ENCODE results near the gene PHTF1. TPM values are rescaled to one million over a fixed set of nuclear protein-coding genes. Genes with fewer than 3 reads are reported as not detected.

The PHTF1 gene
- total and polyA plus RNA-seq, 10 of the 15 experiments (the other 5 are each of a cell fraction or from before 2014, with no cell fraction given), result 7.8 to 37.6 (median 24.1) TPM

- no peak for TF ChIP-seq KLF5 (IDR thresholded peaks at IDR 0.05; ENCODE audit: partially characterized antibody)
These were observed 99.7 kb downstream of the PHTF1 start (continued) for GRCh38 chr1:113659556-113659955.

DNA sequence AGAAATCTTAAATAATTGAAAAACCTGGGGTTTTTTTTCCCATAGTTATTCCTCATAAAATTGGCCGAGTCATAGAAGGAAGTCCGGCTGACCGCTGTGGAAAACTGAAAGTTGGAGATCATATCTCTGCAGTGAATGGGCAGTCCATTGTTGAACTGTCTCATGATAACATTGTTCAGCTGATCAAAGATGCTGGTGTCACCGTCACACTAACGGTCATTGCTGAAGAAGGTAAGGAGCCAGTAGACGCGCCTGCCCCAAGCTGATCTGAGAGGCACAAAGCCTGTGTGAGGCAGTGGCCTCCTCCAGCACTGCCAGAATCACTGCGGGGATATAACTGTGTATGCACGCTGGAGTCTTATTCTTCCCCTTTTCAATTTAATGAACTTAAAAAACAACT lies 100.3 kb downstream of the PHTF1 start:
- in situ Hi-C loops (cut with MboI), result no loop called here
- TF ChIP-seq SKIL (IDR thresholded peaks at IDR 0.05; ENCODE audit: low read depth, poor library complexity, severe bottlenecking) (no peak), KLF5 (IDR thresholded peaks at IDR 0.05; ENCODE audit: partially characterized antibody) (no peak), CEBPB (IDR thresholded peaks at IDR 0.05; ENCODE audit: borderline replicate concordance in 1 of 2, low read depth in 2 of 2, low read length in 2 of 2) (no peak), PBX3 (IDR thresholded peaks at IDR 0.05; ENCODE audit: insufficient replicate concordance, low read depth, low read length) (no peak), SMAD1 (IDR thresholded peaks at IDR 0.05; ENCODE audit: low read depth, partially characterized antibody) (no peak), MEF2B (IDR thresholded peaks at IDR 0.05; ENCODE audit: partially characterized antibody, poor library complexity, severe bottlenecking) (no peak), POLR2AphosphoS5 (IDR thresholded peaks at IDR 0.05; ENCODE audit: low read length) (no peak), HCFC1 (IDR thresholded peaks at IDR 0.05; ENCODE audit: low read length) (no peak), NFYB (IDR thresholded peaks at IDR 0.05; ENCODE audit: insufficient read depth, low read depth, low read length) (no peak), JUNB (IDR thresholded peaks at IDR 0.05) (no peak), ASH2L (IDR thresholded peaks at IDR 0.05; ENCODE audit: borderline replicate concordance, low read depth) (no peak), CREB1 (IDR thresholded peaks at IDR 0.05; ENCODE audit: low read depth) (no peak), RELA (IDR thresholded peaks at IDR 0.05; ENCODE audit: borderline replicate concordance, partially characterized antibody) (no peak), BCL3 (IDR thresholded peaks at IDR 0.05; ENCODE audit: borderline replicate concordance, insufficient read depth, low read depth, low read length, poor library complexity, severe bottlenecking) (no peak)
- TF ChIP-seq, protein P1, sequence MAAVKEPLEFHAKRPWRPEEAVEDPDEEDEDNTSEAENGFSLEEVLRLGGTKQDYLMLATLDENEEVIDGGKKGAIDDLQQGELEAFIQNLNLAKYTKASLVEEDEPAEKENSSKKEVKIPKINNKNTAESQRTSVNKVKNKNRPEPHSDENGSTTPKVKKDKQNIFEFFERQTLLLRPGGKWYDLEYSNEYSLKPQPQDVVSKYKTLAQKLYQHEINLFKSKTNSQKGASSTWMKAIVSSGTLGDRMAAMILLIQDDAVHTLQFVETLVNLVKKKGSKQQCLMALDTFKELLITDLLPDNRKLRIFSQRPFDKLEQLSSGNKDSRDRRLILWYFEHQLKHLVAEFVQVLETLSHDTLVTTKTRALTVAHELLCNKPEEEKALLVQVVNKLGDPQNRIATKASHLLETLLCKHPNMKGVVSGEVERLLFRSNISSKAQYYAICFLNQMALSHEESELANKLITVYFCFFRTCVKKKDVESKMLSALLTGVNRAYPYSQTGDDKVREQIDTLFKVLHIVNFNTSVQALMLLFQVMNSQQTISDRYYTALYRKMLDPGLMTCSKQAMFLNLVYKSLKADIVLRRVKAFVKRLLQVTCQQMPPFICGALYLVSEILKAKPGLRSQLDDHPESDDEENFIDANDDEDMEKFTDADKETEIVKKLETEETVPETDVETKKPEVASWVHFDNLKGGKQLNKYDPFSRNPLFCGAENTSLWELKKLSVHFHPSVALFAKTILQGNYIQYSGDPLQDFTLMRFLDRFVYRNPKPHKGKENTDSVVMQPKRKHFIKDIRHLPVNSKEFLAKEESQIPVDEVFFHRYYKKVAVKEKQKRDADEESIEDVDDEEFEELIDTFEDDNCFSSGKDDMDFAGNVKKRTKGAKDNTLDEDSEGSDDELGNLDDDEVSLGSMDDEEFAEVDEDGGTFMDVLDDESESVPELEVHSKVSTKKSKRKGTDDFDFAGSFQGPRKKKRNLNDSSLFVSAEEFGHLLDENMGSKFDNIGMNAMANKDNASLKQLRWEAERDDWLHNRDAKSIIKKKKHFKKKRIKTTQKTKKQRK (IDR thresholded peaks at IDR 0.05; ENCODE audit: low read depth, low read length), result no peak

More for the DNA sequence above, 100.3 kb downstream of the PHTF1 start:
- RAD21 ChIA-PET (ENCODE audit: unreplicated experiment), result no interaction called here
- Histone ChIP-seq H3K4me1 (ENCODE audit: control insufficient read depth, insufficient read depth, low read length) (no peaks in the 10 kb centered on the region), H3K79me2 (ENCODE audit: control insufficient read depth, insufficient read depth, low read length) (no peaks in the 10 kb centered on the region), H3K9me3 (replicated peaks; ENCODE audit: control insufficient read depth, insufficient read depth, low read length) (no peaks in the 10 kb centered on the region), H4K20me1 (ENCODE audit: control insufficient read depth, insufficient read depth) (no peaks in the 10 kb centered on the region), H3K27me3 (replicated peaks in 1 of 2; ENCODE audit: control insufficient read depth in 2 of 2, insufficient read depth in 2 of 2, low read length in 1 of 2) (no peaks in the 10 kb centered on the region), H3K4me2 (ENCODE audit: control insufficient read depth, insufficient read depth) (no peak overlapping the region), H3K4me3 (no peak overlapping the region), H3K36me3 (ENCODE audit: control insufficient read depth in 2 of 2, insufficient read depth in 2 of 2, low read length in 1 of 2) (no peaks in the 10 kb centered on the region), H3K27ac (ENCODE audit: control insufficient read depth, insufficient read depth) (no peak overlapping the region), H3K9ac (ENCODE audit: control insufficient read depth, insufficient read depth, low read length) (no peak overlapping the region), H2AFZ (ENCODE audit: control insufficient read depth, low read depth, low read length) (no peak overlapping the region)
- no peak for ATAC-seq
- intact Hi-C loops (cut with micrococcal nuclease; ENCODE audit: unreplicated experiment), result no loop called here
- WGBS (ENCODE audit: insufficient coverage, insufficient replicate concordance, low lambda C conversion rate, missing lambda C conversion rate), result 92% methylated on average over 9 of the region's 9 CpGs
- CTCF ChIA-PET, result no interaction called here
- SMC1A ChIA-PET (ENCODE audit: uncharacterized antibody, unreplicated experiment), result no interaction called here
- no peak for DNase-seq (ENCODE audit: low read depth, low spot score)
- POLR2A ChIA-PET, result no interaction called here
- FAIRE-seq, result no peak
- BruUV-seq (replicated peaks), result no TSS peak
